Vagina (tissue), 2 donors: Measurements from ENCODE around the gene ALLC. TPM values are rescaled to one million over a fixed set of nuclear protein-coding genes. Genes with fewer than 3 reads are reported as not detected.
"Not testable (repeated sequence)": the region's sequence is repeated elsewhere in the genome, so short reads cannot be mapped to it uniquely, and the experiment has no call there.

Experiments
- DNase-seq, 2 donors: peaks; one replicate each; pipeline ENCODE4 v3.0.0-alpha.2; 2017; ENCODE audit errors: extremely low spot score in 2 of 2
- H3K27ac ChIP-seq: fragments of 200-600 bp; sonication (generic); one replicate; pipeline ENCODE4 v1.5.1; 2019
- H3K27me3 ChIP-seq: fragments of 200-600 bp; sonication (generic); one replicate; pipeline ENCODE4 v1.5.1; 2019
- H3K36me3 ChIP-seq, 2 donors: fragments of 200-600 bp; sonication (generic); one replicate each; pipeline ENCODE4 v1.5.1; 2017 to 2019
- H3K4me1 ChIP-seq: fragments of 200-600 bp; sonication (generic); one replicate; pipeline ENCODE4 v1.5.1; 2019
- H3K4me3 ChIP-seq, 2 donors: fragments of 200-600 bp; sonication (generic); 1 replicate in 1 of 2; 2 replicates in 1 of 2; pipeline ENCODE4 v1.5.1; 2016 to 2019
- H3K9me3 ChIP-seq: fragments of 200-600 bp; sonication (generic); one replicate; pipeline ENCODE4 v1.5.1; 2019
- POLR2A ChIP-seq, 2 donors: fragments of 450-650 bp; IDR thresholded peaks; one replicate each; pipeline ENCODE4 v1.6.1; 2017; ENCODE audit warnings: antibody characterized with exemption in 2 of 2, mild to moderate bottlenecking in 2 of 2, moderate library complexity in 2 of 2
- POLR2AphosphoS5 ChIP-seq, 2 donors: sonication (generic); formaldehyde crosslinking; IDR thresholded peaks; one replicate each; pipeline ENCODE4 v1.9.0; 2017; ENCODE audit warnings: antibody characterized with exemption in 2 of 2, mild to moderate bottlenecking in 2 of 2, low read depth in 1 of 2; ENCODE audit not compliant: insufficient read depth in 1 of 2
- intact Hi-C: fragments of 100-400 bp; cut with DNase I; formaldehyde crosslinking; loops from one replicate; pipeline ENCODE4 v1.15.1; 2023
- total RNA-seq: library from RNA; depleted of rRNA; stranded (reverse); fragments of >200 nt; gene quantifications from one replicate; pipeline ENCODE4 v1.2.3, GENCODE V29; 2016
- TF ChIP-seq, protein P1 (sequence below), 3 experiments: fragments of 450-650 bp in 2 of 3; fragments of 200-600 bp in 1 of 3; sonication (generic) in 1 of 3; IDR thresholded peaks; one replicate each; pipeline ENCODE4 v1.5.1; 2017 to 2019; ENCODE audit warnings: antibody characterized with exemption in 3 of 3, mild to moderate bottlenecking in 2 of 3, moderate library complexity in 2 of 3

The ALLC gene
- total RNA-seq, 1 donor from 2014 or later = not detected

DNA sequence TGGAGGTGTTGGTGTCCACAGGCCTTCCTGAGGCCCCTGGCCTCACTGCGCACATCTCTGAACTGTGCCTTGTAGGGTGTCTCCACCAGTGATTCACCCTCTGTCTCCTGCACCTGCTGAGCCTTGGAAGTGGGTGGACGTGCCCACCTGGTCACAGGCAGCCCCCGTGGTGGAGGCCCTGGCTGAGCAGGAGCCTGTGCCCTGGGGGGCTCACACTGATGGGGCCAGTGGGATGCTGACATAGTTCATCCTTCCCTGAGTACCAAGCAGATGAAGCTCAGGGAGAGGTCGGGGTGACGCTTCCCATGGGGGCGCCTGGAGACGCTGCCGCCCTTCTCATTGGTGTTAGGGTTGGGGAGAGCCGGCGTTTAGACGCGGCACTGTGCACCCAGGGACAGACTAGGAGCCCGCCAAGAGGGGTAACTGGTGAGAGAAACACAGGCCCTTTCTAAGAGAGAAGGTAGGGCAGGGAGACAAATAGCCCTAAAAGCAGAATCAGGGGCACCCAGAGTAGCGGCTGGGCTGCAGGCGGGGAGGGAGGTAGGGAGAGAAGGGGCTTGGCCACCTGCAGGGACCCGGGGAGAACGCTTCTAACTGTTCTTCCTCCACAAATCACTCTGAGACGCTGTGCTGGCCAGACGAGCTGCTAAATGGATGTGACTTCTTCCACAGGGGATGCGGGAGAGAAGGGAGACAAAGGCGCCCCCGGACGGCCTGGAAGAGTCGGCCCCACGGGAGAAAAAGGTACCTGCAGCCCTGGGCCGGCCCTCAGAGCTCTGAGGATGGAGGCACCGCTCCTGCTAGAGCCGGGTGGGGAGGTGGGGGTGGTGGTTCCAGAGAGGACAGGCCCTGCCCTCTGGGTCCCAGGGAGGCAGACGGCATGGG is 45.1 kb upstream of the ALLC start:
- Histone ChIP-seq H3K27me3 (no peaks in the 10 kb centered on the region), H3K9me3 (no peaks in the 10 kb centered on the region), H3K36me3 (no peaks in the 10 kb centered on the region), H3K27ac (no peak overlapping the region), H3K4me1 (no peaks in the 10 kb centered on the region), H3K4me3 (no peak overlapping the region)
- intact Hi-C loops = no loop called here
- DNase-seq = peak; percentile 76 to 77
- TF ChIP-seq POLR2A (IDR thresholded peaks at IDR 0.05) = no peak
- TF ChIP-seq, protein P1, sequence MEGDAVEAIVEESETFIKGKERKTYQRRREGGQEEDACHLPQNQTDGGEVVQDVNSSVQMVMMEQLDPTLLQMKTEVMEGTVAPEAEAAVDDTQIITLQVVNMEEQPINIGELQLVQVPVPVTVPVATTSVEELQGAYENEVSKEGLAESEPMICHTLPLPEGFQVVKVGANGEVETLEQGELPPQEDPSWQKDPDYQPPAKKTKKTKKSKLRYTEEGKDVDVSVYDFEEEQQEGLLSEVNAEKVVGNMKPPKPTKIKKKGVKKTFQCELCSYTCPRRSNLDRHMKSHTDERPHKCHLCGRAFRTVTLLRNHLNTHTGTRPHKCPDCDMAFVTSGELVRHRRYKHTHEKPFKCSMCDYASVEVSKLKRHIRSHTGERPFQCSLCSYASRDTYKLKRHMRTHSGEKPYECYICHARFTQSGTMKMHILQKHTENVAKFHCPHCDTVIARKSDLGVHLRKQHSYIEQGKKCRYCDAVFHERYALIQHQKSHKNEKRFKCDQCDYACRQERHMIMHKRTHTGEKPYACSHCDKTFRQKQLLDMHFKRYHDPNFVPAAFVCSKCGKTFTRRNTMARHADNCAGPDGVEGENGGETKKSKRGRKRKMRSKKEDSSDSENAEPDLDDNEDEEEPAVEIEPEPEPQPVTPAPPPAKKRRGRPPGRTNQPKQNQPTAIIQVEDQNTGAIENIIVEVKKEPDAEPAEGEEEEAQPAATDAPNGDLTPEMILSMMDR (IDR thresholded peaks at IDR 0.05) = no peak
- no peak for TF ChIP-seq POLR2AphosphoS5 (IDR thresholded peaks at IDR 0.05; ENCODE audit: insufficient read depth in 1 of 2, low read depth in 1 of 2)

DNA sequence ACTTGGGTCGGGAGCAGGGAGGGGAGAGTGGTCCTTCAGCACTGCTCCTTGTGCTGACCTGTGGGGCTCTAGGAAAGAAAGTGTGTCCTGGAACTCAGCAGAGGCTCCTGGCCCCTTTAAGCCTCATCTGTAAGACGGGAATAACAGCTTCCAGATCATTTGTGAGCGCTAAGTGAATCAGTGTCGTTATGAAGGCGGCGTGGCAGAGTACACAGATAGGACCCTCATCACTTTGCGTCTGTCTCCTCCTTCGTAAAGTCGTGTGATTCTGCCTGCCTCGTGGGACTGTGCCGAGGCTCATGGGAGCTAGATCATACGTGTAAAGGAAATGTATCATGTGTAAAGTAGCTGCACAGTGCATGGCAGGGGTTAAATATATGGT is 44.5 kb upstream of the ALLC start:
- Histone ChIP-seq H3K36me3 (no peaks in the 10 kb centered on the region), H3K9me3 (no peaks in the 10 kb centered on the region), H3K27ac (no peak overlapping the region), H3K27me3 (no peaks in the 10 kb centered on the region), H3K4me1 (no peaks in the 10 kb centered on the region), H3K4me3 (no peak overlapping the region)
- DNase-seq = peak; percentile 62 to 74
- intact Hi-C loops = no loop called here
- no peak for TF ChIP-seq POLR2A (IDR thresholded peaks at IDR 0.05)
- TF ChIP-seq, protein P1 (IDR thresholded peaks at IDR 0.05) = no peak
- no peak for TF ChIP-seq POLR2AphosphoS5 (IDR thresholded peaks at IDR 0.05; ENCODE audit: insufficient read depth in 1 of 2, low read depth in 1 of 2)

DNA sequence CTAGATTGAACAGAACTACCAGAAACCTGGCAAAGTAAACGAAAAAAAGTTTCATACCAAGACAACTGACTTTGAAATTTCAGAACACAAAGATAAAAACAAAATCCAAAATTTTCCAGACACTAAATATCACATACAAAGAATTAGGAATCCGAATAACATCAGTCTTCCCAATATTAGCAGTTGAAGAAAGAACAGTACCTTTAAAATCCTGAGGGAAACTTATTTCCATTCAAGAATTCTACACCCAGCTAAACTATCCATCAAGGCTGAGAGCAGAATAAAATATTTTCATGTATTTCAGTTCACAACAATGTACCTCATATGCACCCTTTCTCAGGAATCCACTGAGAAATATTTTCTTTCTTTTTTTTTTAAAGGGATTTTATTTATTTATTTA is 43.3 kb upstream of the ALLC start:
- H3K4me3 ChIP-seq, DNase-seq, H3K27me3 ChIP-seq, intact Hi-C loops, H3K36me3 ChIP-seq, H3K4me1 ChIP-seq, H3K9me3 ChIP-seq, H3K27ac ChIP-seq: not testable (repeated sequence)

DNA sequence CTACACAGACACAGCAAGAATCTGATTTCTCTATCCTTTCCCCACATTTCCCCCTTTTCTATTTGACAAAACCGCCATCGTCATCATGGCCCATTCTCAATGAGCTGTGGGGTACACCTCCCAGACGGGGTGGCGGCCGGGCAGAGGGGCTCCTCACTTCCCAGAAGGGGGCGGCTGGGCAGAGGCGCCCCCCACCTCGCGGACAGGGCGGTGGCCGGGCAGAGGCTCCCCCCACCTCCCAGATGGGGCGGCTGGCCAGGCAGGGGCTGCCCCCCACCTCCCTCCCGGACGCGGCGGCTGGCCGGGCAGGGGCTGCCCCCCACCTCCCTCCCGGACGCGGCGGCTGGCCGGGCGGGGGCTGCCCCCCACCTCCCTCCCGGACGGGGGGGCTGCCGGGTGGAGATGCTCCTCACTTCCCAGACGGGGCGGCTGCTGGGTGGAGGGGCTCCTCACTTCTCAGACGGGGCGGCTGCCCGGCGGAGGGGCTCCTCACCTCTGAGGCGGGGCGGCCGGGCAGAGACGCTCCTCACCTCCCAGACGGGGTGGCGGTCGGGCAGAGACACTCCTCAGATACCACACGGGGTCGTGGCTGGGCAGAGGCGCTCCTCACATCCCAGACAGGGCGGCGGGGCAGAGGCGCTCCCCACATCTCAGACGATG is 42.3 kb upstream of the ALLC start:
- H3K4me1 ChIP-seq, intact Hi-C loops, H3K36me3 ChIP-seq, H3K4me3 ChIP-seq, H3K27me3 ChIP-seq, DNase-seq, H3K9me3 ChIP-seq, H3K27ac ChIP-seq: not testable (repeated sequence)

DNA sequence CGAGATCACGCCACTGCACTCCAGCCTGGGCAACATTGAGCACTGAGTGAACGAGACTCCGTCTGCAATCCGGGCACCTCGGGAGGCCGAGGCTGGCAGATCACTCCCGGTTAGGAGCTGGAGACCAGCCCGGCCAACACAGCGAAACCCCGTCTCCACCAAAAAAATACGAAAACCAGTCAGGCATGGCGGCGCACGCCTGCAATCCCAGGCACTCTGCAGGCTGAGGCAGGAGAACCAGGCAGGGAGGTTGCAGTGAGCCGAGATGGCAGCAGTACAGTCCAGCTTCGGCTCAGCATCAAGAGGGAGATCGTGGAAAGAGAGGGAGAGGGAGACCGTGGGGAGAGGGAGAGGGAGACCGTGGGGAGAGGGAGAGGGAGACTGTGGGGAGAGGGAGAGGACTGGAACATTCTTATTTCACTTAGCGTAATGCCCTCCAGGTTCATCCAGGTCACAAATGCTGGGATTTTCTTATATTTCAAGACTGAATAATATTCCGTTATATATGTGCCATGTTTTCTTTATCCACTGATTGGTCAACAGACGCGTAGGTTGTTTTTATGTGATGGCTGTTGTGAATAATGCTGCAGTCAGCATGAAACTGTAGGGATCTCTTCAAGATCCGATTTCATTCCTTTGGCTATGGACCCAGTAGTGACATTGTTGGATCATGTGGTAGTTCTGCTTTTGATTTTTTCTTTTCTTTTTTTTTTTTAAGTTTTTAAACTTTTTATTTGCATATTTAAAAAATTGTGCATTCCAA is 41.4 kb upstream of the ALLC start:
- H3K4me1 ChIP-seq, DNase-seq, H3K27ac ChIP-seq, H3K9me3 ChIP-seq, intact Hi-C loops, H3K4me3 ChIP-seq, H3K36me3 ChIP-seq, H3K27me3 ChIP-seq: not testable (repeated sequence)

DNA sequence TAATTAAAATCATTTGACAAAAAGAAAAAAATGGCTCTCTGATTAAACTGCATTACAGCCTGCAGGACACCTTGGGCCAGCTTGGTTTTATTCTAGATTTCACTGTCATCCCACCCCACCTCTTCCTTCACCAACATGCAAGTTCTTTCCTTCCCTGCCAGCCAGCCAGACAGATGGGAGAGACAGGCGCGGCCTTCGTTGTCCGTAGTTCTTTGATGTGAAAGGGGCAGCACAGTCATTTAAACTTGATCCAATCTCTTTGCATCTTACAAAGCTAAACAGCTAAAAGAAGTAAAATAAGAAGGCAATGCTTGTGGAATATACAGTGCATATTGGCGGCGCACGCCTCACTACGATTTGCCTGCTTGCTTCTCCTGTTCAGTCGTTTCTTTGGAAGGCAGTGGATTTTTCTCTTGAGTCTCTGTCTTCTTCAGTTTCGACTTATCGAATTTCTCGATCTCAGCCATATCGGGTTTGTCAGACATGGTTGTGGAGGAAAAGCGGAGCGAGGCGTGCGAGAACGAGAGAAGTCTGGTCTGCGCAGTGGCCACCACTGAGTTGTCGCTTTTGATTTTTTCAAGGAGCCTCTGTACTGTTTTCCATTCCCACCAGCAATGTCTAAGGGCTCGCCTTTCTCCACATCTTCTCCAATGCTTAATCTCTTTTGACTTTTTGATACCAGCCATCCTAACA is 40.7 kb upstream of the ALLC start:
- no peak overlapping the region for H3K27ac ChIP-seq
- intact Hi-C loops = no loop called here
- H3K9me3 ChIP-seq = no peaks in the 10 kb centered on the region
- no peaks in the 10 kb centered on the region for H3K27me3 ChIP-seq
- H3K4me1 ChIP-seq = no peaks in the 10 kb centered on the region
- H3K36me3 ChIP-seq = no peaks in the 10 kb centered on the region
- DNase-seq = peak in 1 of 2 donors; percentile 32
- no peak overlapping the region for H3K4me3 ChIP-seq
- TF ChIP-seq, protein P1 (IDR thresholded peaks at IDR 0.05) = no peak
- TF ChIP-seq POLR2AphosphoS5 (IDR thresholded peaks at IDR 0.05; ENCODE audit: insufficient read depth in 1 of 2, low read depth in 1 of 2) (no peak), POLR2A (IDR thresholded peaks at IDR 0.05) (no peak)
